ENCODE measurements around the gene EPHB3. TPM values are rescaled to one million over a fixed set of nuclear protein-coding genes. Genes with fewer than 3 reads are reported as not detected.

The EPHB3 gene
- total and polyA plus RNA-seq, 2 donors (not counting 3 experiments of a cell fraction or from before 2014, with no cell fraction given): 0.01 TPM; not detected in 1

GRCh38 chr3:184578218-184578617 is 16.6 kb downstream of the EPHB3 start:
- H3K27me3 ChIP-seq (ENCODE audit: control insufficient read depth in 2 of 2, insufficient read depth in 2 of 2, low read length in 2 of 2): peaks cover 8 to 10% of the 10 kb centered on the region in 2 experiments
- dilution Hi-C loops (cut with MboI; ENCODE audit: extremely low pct_ligation_motif_present, low sequenced_read_pairs): no loop called here
- no peak overlapping the region for H3K9ac ChIP-seq (replicated peaks; ENCODE audit: extremely low read depth, insufficient read depth, low read length)
- ChIA-PET POLR2A (no interaction called here), CTCF (interaction anchor here (1.5 kb wide), 1 partner anchor 17 kb away, joined by 10 read pairs; the partner anchor contains the start of gene EPHB3)
- H4K20me1 ChIP-seq (replicated peaks; ENCODE audit: control insufficient read depth, extremely low read depth, insufficient read depth, low read length): no peaks in the 10 kb centered on the region
- FAIRE-seq (no peak), DNase-seq (ENCODE audit: low read depth, low spot score) (no peak)
- H3K4me1 ChIP-seq (ENCODE audit: control insufficient read depth, extremely low read depth, insufficient read depth, low read length): peaks cover 4% of the 10 kb centered on the region
- no peaks in the 10 kb centered on the region for H3K79me2 ChIP-seq (ENCODE audit: control insufficient read depth, insufficient read depth, low read length)
- intact Hi-C loops (cut with micrococcal nuclease): no loop called here
- no peaks in the 10 kb centered on the region for H3K9me1 ChIP-seq (replicated peaks; ENCODE audit: control insufficient read depth, extremely low read depth, insufficient read depth, low read length)
- no peak overlapping the region for H3K4me2 ChIP-seq (ENCODE audit: insufficient read depth, low read length)
- H2AFZ ChIP-seq (ENCODE audit: low read depth, low read length): no peak overlapping the region
- no TSS peak for BruUV-seq (replicated peaks)
- TF ChIP-seq CTCF (IDR thresholded peaks at IDR 0.05; ENCODE audit: extremely low read depth in 1 of 2, insufficient read depth in 1 of 2, low read depth in 1 of 2, low read length in 2 of 2) (no peak), MAX (IDR thresholded peaks at IDR 0.05; ENCODE audit: insufficient read depth, insufficient read length) (no peak), MYC (IDR thresholded peaks at IDR 0.05; ENCODE audit: low read depth, low read length) (no peak), GATA2 (IDR thresholded peaks at IDR 0.05; ENCODE audit: insufficient read depth, insufficient read length, low read depth, low read length) (no peak), POLR2A (IDR thresholded peaks at IDR 0.05; ENCODE audit: low read depth, low read length) (no peak)
- no peaks in the 10 kb centered on the region for H3K36me3 ChIP-seq (ENCODE audit: control insufficient read depth in 2 of 2, extremely low read depth in 1 of 2, insufficient read depth in 2 of 2, low read length in 2 of 2)
- no peaks in the 10 kb centered on the region for H3K9me3 ChIP-seq (replicated peaks; ENCODE audit: control insufficient read depth, insufficient read depth, low read length)
- H3K4me3 ChIP-seq (replicated peaks in 1 of 3; ENCODE audit: insufficient read depth in 1 of 3, low read depth in 1 of 3, low read length in 3 of 3): no peak overlapping the region
- H3K27ac ChIP-seq (ENCODE audit: insufficient read depth, low read depth, low read length): no peak overlapping the region

GRCh38 chr3:184578822-184579221 is 17.2 kb downstream of the EPHB3 start:
- Histone ChIP-seq H3K36me3 (ENCODE audit: control insufficient read depth in 2 of 2, extremely low read depth in 1 of 2, insufficient read depth in 2 of 2, low read length in 2 of 2) (no peaks in the 10 kb centered on the region), H3K27me3 (ENCODE audit: control insufficient read depth in 2 of 2, insufficient read depth in 2 of 2, low read length in 2 of 2) (peaks cover 8 to 11% of the 10 kb centered on the region in 2 experiments), H3K4me2 (ENCODE audit: insufficient read depth, low read length) (no peak overlapping the region), H2AFZ (ENCODE audit: low read depth, low read length) (no peak overlapping the region), H3K79me2 (ENCODE audit: control insufficient read depth, insufficient read depth, low read length) (no peaks in the 10 kb centered on the region), H3K27ac (ENCODE audit: insufficient read depth, low read depth, low read length) (no peak overlapping the region), H4K20me1 (replicated peaks; ENCODE audit: control insufficient read depth, extremely low read depth, insufficient read depth, low read length) (no peaks in the 10 kb centered on the region), H3K9me3 (replicated peaks; ENCODE audit: control insufficient read depth, insufficient read depth, low read length) (no peaks in the 10 kb centered on the region), H3K9me1 (replicated peaks; ENCODE audit: control insufficient read depth, extremely low read depth, insufficient read depth, low read length) (no peaks in the 10 kb centered on the region), H3K9ac (replicated peaks; ENCODE audit: extremely low read depth, insufficient read depth, low read length) (no peak overlapping the region), H3K4me3 (replicated peaks in 1 of 3; ENCODE audit: insufficient read depth in 1 of 3, low read depth in 1 of 3, low read length in 3 of 3) (no peak overlapping the region), H3K4me1 (ENCODE audit: control insufficient read depth, extremely low read depth, insufficient read depth, low read length) (peaks cover 5% of the 10 kb centered on the region)
- no TSS peak for BruUV-seq (replicated peaks)
- CTCF ChIA-PET: interaction anchor here (1.5 kb wide), 1 partner anchor 18 kb away, joined by 10 read pairs; the partner anchor contains the start of gene EPHB3
- DNase-seq (ENCODE audit: low read depth, low spot score): no peak
- dilution Hi-C loops (cut with MboI; ENCODE audit: extremely low pct_ligation_motif_present, low sequenced_read_pairs): no loop called here
- no peak for FAIRE-seq
- intact Hi-C loops (cut with micrococcal nuclease): no loop called here
- POLR2A ChIA-PET: no interaction called here
- no peak for TF ChIP-seq POLR2A (IDR thresholded peaks at IDR 0.05; ENCODE audit: low read depth, low read length)
- TF ChIP-seq EZH2 (IDR thresholded peaks at IDR 0.05; ENCODE audit: borderline replicate concordance, low read depth, low read length, severe bottlenecking): no peak
- TF ChIP-seq POLR2AphosphoS5 (IDR thresholded peaks at IDR 0.05; ENCODE audit: insufficient read depth, low read depth, low read length): no peak
- no peak for TF ChIP-seq MYC (IDR thresholded peaks at IDR 0.05; ENCODE audit: low read depth, low read length)
- no peak for TF ChIP-seq CTCF (IDR thresholded peaks at IDR 0.05; ENCODE audit: extremely low read depth in 1 of 2, insufficient read depth in 1 of 2, low read depth in 1 of 2, low read length in 2 of 2)
- TF ChIP-seq FOS (IDR thresholded peaks at IDR 0.05; ENCODE audit: borderline replicate concordance, insufficient read depth, low read length): no peak
- TF ChIP-seq GATA2 (IDR thresholded peaks at IDR 0.05; ENCODE audit: insufficient read depth, insufficient read length, low read depth, low read length): no peak
- TF ChIP-seq JUN (IDR thresholded peaks at IDR 0.05; ENCODE audit: borderline replicate concordance, insufficient read depth, insufficient read length, low read depth): no peak

All from endothelial cell of umbilical vein (primary cell).